Lung microvascular endothelial cell (primary cell): ENCODE data around the gene USP5. TPM values are rescaled to one million over a fixed set of nuclear protein-coding genes. Genes with fewer than 3 reads are reported as not detected.
"Not testable (repeated sequence)": the region's sequence is repeated elsewhere in the genome, so short reads cannot be mapped to it uniquely, and the experiment has no call there.

Experiments used
- DNase-seq, 2 donors: peaks; one replicate each; pipeline versions ENCODE4 v3.0.0 to v3.0.0-alpha.2; 2010; ENCODE audit warnings: low read depth in 2 of 2
- total RNA-seq: library from RNA; depleted of rRNA; stranded (reverse); fragments of >200 nt; gene quantifications from 2 replicates; pipeline ENCODE4 v1.2.1, GENCODE V29; 2014

USP5 gene
- total RNA-seq, 1 donor from 2014 or later = 57.9 TPM

- no peak for DNase-seq
Measured at GRCh38 chr12:6863586-6864321, 11.8 kb downstream of the USP5 start.

- not testable (repeated sequence) for DNase-seq
Measured at GRCh38 chr12:6865307-6865706, 13.4 kb downstream of the USP5 start.

GRCh38 chr12:6866163-6866919 is 14.4 kb downstream of the USP5 start:
- DNase-seq = no peak

- no peak for DNase-seq
Measured at GRCh38 chr12:6866920-6867412, 15.0 kb downstream of the USP5 start.

- DNase-seq = peak; percentile 88 to 91
Measured at GRCh38 chr12:6867413-6868210, 15.7 kb downstream of the USP5 start, which contains the start of gene TPI1. TSS of gene TPI1 (plus strand) at chr12:6867531. CDS start at chr12:6867567, 36 bp downstream.

GRCh38 chr12:6868211-6869048 is 16.5 kb downstream of the USP5 start:
- DNase-seq = peak in 1 of 2 donors; percentile 42

- DNase-seq = peak; percentile 82 to 83
Measured at GRCh38 chr12:6869049-6870021, 17.4 kb downstream of the USP5 start.

GRCh38 chr12:6870304-6870703 is 18.4 kb downstream of the USP5 start:
- DNase-seq = not testable (repeated sequence)

GRCh38 chr12:6871052-6871957 is 19.4 kb downstream of the USP5 start:
- no peak for DNase-seq

GRCh38 chr12:6872073-6873048 is 20.4 kb downstream of the USP5 start:
- DNase-seq = peak; percentile 82

GRCh38 chr12:6873094-6874014 is 21.4 kb downstream of the USP5 start, which contains the start of gene SPSB2:
TSS of gene SPSB2 (minus strand) at chr12:6873303. CDS start at chr12:6872901, 402 bp downstream.
- peak; percentile 95 to 96 for DNase-seq

GRCh38 chr12:6874015-6874368 is 22.0 kb downstream of the USP5 start:
- not testable (repeated sequence) for DNase-seq

GRCh38 chr12:6879824-6880223 is 27.9 kb downstream of the USP5 start:
- not testable (repeated sequence) for DNase-seq

- no peak for DNase-seq
Measured at GRCh38 chr12:6883252-6883651, 31.3 kb downstream of the USP5 start.

- no peak for DNase-seq
Measured at GRCh38 chr12:6883683-6884082, 31.7 kb downstream of the USP5 start.

GRCh38 chr12:6884539-6884938 is 32.6 kb downstream of the USP5 start:
- no peak for DNase-seq
